Measurements from ENCODE around the gene ZNRF3.
"Not testable (repeated sequence)": the region's sequence is repeated elsewhere in the genome, so short reads cannot be mapped to it uniquely, and the experiment has no call there.

Gene ZNRF3

DNA sequence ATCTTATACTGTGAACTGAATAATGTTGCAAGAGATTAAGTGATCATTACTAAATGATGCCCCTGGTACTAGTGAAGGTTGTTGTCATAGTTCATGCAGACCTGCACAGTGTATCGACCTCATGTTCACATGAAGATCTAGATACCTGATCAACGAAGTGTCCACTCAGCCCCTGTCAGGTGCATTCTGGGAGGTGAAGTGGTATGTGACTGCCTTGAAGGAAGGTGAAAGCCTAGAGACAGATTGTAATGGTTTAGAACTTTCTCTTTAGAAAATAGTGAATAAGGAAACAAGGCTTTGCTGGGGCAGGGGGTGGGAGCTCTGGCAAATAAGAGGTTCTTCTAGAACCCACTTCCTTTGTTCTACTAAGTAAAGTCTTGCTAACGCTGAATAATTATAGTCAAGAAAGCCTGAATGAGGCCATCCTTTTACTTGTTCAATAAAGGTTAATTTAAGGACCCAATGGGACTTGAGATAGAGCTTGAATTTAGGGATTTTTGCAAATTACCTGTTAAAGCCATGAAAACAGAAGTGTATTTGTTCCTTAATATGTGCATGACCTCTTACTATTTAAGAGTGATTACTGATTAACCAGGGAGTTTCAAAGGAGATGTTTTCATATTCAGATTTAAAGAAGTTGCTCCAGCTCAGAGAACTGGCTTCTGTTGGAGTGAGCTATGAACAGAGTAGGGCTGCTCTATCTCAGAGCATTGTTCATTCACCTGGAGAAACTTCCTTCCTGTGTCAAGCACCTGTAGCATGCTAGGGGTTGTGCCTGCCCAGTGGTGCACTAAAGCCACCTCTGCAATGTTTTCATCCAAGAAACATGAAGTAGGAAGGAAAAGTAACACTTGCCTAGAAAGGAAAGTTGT lies 132.9 kb downstream of the ZNRF3 start:
- no peak for DNase-seq

DNA sequence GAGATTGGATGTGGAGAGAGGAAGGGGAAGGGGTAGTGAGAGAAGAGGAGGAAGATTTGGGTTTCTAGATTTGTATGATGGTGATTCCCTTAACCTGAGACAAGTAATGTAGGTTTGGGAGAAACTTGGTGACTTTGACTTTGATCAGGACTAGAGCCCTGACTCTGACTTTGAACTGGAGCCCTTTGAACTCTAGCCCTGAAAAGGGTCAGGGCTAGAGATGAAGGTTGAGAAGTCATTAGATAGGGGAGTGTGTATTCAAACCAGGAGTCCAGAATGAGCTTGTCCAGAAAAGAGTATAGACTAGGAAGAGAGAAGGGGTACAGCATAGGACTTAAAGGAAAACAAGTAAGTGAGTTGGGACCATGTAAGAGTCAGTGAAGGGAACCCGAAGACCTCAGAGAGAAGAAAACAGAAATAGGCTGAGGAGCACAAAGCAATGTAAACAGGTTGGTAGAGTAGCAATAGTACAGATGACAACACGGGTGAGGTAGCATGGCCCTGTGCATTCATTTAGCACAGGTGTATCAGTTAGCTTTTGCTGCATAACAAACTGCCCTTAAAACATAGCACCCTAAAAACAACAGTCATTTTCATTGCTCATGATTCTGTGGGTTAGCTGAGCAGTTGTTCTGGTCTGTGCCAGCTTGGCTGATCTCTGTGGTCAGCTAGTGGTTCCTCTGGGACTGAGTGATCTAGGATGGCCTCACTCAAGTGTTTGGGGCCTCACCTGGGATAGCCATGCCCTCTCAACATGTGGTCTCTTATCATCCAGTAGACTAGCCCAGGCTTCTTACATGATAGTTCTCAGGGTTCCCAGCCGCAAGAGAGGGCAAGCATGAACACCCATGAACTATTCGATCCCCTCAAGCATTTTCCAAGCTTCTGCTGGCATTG lies 135.2 kb downstream of the ZNRF3 start:
- no peak for DNase-seq

DNA sequence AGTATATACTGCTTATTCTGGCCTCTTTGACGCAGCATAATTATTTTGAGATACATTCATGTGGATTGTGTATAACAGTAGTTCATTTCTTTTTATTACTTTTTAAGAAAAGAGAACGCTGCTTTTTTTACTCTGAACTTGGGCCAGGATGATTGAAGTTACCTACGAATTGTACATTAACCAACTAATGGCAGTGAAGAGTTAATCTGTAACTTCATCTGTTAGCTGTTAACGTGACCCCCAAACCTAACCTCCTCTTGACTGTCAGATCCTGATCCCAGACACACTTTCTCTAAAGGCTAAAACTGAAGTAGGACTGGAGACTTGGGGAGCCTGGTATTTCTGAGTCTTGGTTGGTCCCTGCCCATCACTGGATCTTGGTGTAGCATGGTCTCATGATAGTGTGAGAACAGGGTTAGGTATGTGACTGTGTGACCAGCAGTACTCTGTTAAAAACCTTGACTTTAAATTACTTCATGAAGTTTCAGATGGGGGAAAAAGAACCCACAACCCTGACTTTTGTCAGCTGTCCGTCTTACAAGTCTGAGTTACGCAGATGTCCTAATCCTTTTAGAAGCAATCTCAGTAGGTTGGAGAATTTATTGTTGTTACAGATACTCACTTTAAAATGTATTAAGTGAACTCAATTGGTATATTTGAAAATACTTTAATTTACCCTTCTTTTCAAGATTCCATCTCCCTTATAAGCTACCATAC lies 138.9 kb downstream of the ZNRF3 start:
- no peak for DNase-seq

DNA sequence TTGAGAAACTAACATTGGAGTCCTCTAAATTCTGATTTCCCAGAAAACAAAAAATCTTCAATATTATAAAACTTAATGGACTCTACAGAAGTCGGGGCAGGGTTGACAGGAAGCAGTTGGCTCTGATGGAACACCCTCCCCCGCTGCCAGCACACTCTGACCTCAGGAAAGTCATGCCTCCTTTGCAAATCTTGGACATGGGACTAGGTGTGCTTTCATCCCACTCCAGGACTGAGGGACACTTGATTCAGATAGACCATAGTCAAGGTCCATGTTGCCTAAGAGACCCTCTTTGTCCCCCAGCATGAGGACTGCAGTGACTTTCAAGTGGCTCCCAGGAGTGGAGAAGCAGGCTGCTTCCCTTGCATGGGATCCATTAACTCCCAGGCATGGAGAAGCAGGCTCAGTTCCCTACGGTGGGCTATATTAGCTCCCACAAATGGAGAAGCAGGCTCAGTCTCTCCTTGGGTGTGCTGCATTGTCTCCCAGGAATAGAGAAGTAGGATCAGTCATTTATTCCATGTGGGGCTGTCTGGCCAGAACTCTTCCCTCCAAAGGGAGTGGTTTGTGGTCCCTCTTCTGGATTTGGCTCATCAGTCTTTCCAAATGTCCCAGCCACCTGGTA lies 139.9 kb downstream of the ZNRF3 start:
- no peak for DNase-seq

DNA sequence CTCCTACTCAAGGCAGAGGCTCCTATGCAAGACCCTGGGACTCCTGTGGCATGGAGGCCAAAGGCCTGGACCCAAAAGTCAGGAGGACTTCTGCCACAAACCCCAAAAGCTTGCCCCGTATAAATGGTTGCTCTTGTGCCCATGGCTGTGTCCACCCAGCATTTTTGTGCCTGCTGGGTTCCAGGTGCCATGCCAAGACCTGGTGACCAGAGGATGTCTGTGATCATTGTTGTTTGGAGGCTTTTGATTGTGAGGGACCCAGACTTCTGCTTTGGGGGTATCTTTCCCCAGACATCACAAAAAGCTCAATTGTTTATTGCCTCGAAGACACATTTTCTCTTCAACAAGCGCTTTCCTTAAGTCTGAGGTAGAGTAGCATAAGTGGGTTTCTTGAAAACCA lies 143.2 kb downstream of the ZNRF3 start:
- no peak for DNase-seq

DNA sequence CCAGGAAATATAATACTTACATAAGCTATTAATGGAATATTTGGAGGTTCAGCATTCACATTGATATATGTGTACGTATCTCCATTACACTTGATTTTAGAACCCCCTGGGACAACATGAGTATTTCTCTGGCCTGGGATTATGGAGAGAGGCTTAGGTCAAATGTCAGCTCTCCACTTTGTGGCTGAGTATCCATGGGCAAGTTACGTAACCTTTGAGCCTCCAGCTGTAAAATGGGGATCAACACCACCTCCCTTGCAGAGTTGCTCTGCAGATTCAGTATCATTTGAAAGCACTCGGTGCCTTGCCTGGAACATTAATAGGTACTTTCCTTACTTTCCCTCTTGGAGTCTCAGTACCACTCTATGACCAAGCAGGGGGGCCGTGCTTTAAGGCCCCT lies 145.1 kb downstream of the ZNRF3 start:
- DNase-seq = no peak

DNA sequence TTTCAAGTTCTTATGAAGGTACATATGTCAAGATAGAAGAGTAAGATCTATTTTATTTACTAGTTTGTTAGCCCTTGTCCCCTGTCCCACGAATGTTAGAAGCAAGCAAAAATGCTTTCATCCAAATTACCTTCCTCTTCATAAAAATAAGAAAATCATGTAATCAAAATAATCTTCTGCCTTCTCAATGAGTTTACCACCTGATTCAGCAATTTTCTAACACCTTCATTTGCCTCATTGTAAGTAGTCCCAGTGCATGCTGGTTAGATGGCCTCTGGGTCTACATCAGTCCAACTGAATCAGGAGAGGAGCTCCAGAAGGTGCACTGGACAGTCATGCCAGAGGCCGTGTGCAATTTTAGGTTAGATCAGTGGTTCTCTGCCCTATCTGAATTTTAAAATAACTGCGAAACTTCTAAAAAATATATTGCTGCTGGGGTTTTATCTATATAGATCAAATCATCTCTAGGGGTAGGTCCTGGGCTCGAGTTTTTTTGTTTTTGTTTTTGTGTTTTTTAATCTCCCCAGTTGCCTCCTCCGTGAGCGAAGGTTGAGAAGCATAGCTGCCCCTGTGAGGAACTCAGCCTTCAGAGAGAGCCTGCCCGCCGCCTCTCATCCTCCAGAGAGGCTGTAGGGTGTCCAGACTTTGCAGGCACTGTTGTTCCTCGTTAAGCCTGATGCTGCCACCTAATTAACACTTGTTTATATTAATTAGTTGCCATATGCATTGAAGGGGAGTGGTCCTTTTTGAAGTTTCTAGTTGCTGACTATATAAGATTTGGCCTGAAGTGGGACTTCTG lies 146.0 kb downstream of the ZNRF3 start:
- DNase-seq = no peak

DNA sequence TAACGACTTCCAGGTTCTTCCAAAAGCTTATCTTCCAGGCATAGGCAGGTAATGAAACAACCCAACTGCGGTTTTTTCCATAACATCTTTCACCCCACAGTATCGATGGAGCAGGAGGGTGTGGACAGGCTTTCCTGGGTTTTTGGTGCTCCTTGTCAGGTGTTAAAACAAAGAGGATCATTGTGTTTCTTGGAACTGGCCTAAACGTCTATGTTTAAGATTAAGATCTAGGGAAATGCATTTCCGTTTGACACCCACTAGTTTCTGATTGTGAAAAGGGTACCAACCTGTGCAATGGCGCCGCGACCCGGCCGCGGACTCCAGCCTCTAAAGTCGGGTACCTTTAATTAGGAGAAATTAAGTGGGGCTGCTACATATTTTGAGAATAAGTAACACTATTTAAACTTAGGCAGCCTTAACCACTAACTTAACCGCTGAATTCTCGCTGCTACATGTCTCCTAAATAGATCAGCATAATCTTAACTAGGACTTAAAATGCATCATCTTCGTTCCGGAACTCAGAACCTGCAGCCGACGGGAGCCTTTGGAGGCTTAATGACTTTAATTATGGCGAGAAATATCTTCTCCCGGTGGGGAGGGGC lies 146.7 kb downstream of the ZNRF3 start:
- peak; percentile 59 for DNase-seq

DNA sequence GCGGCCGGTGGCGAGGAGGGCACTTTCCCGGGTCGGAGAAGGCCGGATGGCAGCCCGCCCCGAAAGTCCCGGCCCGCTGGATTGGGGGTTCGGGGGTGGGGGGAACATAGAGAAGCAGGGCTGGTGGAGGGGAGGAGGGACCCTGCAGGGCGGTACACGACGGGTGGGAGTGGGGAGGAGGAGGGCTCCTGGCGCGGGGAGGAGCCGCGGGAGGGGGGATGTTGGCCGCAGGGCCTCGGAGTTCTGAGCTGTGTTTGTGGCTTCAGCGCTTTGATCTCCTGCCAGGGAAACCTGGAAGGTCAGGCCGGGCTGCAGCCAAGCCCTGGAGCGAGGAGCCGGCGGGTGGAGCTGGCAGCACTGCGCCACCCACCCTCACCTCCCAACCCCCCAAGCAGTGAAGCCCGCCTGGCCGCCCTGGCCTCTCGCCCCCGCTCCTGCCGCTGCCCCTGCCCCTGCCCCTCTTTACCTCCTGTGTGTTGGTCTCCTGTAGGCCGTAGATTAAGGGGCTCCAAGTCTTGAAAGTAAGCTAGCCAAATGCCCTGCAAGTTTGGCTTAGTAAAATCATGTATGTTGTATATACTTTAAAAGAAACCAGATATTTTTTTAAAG lies 147.3 kb downstream of the ZNRF3 start:
- no peak for DNase-seq

DNA sequence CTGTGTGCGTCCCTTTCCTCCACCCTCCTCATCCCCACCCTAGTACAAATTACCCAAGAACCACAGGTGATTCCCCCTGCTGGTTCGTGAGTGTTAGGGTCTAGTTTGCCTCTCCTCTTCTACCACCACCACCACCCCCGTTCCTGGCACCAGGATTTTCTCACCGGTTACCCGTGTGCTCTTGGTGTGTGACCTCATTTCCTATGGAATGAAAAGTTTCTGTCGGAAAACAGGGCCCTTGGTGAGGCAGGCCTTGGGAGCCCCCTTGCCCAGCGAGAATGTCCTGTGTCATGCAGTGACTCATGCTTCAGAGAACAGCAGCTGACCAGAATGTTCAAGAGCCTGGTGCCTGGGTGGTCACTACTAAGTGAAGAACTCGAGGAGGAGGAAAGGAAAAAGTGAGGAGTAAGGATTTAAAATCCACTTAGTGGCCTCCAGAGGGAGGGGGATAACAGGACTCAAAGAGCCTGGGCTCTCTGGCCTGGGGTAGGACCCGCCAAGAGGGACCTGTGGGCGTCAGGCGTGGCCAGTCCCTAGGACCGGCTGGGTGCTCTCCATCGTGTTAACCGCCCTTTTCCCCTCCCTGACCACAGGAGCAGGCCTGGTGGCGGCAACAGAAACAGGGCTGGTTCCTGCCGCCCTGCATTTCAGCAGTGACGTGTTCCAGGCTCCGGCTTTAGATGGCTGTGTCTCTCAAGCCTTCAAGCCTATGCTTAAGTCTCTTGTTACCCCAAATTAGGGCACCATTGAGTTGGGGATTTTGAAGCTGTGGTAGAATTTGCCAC lies 148.0 kb downstream of the ZNRF3 start:
- no peak for DNase-seq

DNA sequence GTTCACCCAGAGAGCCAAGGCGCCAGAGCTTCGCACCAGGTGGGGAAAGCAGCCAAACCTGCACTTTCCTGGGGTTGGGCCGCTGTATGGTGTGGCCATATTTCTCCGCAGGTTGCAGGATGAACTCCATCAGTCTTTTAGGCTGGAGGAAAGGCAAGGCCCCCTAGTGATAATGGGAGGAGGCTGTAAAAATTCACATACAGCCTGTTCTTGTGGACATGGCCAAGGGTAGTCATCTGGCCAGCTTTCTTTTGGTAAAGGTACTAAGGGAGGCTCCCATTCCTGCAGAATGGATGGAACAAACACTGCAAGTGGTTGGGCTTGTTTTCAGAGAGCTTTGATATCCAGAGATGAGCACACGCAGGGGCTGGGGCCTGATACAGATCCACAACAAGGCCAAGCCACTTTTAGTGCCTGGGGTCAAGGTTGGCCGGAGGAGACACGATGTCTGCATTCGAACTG lies 148.7 kb downstream of the ZNRF3 start:
- no peak for DNase-seq

DNA sequence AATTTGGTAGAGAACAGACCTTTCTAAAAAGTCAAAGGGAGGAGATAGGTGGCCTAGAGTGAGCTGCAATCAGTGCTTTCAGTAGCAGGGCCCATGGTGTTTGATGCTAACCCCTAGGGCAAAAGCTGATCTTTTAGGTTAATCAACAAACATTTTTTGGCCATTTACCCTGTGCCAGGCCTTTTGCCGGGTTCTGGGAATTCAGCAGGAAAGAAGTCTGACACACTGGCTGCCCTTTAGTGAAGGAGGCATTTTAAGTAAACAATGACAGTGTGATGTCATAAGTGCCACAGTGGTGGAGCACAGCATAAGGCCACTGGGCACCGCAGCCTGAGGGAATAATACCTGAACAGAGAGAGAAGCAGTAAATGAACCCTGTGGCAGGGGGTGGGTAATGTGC lies 149.2 kb downstream of the ZNRF3 start:
- DNase-seq = no peak

DNA sequence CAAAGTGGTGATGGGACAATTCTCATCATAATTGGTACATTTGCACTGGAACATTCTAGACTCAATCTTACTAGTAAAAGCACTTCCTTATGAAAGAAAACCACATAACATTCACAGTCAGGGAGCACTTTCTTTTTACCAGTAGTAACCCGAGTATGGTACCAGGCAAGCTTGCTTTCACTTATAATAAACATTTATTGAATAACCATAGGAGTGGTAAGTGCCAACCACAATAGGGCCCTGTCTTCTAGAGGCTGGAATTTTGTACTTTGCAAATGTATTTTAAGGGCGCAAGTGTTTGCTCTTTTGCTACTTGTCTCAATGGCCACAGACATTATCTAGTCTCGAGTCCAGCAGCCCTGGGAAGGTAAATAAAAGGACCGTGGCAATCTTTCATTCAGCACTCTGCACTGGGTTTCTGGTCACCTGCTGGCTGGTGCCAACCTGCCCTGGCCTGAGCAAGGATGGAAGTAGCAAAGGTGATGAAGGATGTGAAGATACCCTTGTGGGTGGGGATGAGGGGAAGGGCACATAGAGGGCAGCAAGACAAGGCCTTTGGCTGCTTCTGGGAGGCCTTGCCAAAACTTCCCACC lies 154.1 kb downstream of the ZNRF3 start:
- DNase-seq = no peak

DNA sequence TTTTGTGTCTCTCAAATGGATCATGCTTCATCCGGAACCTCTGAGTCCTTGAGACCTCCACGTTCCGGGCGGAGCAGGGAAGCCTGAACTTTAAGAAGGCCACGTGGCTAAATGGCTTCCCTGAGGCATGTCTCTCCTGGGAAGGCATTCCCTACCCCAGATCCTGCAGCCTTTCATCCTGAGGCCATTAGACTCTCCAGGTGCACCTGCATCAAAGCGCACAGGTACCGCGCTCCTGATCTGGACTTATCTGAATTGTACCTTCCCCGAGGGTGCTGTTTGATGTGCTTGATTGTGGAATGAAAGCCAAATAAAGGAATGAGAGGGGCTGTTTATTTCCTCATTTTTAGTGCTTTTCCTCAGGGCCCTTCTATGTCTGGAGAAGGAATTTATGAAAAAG lies 155.8 kb downstream of the ZNRF3 start:
- DNase-seq = no peak

DNA sequence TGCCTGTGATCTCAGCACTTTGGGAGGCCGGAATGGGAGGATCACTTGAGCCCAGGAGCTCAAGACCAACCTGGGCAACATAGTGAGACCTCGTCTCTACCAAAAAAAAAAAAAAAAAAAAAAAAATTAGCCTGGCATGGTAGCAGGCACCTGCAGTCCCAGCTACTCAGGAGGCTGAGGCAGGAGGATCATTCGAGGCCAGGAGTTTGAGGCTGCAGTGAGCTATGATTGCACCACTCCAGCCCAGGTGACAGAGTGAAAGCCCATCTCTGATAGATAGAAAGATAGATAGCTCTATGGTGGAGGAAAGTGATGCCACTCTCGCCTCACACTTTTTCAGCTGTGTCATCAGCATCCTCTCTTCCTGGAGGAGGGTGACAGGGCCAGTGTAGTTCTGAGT lies 156.3 kb downstream of the ZNRF3 start:
- DNase-seq = not testable (repeated sequence)

DNA sequence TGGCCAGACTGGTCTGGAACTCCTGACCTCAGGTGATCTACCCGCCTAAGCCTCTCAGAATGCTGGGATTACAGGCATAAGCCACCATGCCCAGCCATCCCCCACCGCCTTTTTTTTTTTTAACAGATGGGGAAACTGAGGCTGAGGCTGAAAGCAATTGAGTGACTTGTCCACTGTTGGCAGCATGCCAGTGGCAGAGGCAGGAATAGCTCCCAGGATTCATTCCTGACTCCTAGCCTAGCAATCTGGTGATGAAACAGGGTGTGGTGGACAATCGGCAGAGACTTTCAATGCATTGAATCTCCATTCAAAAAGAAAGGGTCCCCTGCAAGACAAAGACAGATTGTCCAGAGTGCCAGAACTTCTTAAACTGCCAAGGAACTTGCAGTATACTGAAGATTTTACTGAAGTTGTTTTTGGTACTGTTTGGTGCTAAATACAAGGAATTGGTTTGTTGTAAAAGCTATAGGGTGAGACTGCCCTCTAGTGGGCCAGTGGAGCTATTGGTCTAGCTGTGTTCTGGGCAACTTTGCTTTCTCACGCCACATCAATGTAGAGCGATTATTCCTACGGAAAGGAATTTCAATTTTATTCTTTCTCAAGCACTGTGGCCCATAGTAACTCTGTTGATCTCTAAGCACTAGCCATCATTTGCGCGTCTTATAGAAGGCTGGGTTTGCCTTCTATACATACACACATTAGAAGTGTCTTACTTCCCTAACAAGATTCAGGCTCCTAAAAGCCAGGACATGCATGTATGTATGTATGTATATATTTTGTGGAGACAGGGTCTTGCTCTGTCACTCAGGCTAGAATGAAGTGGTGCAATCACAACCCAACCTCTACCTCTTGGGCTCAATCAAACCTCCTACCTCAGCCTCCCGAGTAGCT lies 157.3 kb downstream of the ZNRF3 start:
- DNase-seq = peak; percentile 16

DNA sequence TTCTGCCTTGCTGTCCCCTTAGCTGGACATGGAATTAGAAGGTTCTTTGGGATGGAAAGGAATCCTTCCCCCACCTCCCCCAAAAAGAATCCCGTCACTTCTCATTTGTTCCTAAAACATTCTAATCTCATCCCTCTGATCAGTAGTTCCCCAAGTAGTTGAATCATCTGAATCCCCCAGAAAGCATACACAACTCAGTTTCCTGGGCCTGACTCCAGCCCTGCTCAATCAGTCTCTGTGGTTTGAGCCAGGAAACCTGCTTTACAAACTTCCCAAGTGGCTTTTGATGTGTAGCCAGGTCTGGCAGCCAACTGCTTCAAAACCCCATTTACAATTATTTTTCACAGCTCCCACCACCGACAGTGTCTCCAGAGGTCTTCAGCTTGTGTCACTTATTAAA lies 158.0 kb downstream of the ZNRF3 start:
- DNase-seq = no peak

DNA sequence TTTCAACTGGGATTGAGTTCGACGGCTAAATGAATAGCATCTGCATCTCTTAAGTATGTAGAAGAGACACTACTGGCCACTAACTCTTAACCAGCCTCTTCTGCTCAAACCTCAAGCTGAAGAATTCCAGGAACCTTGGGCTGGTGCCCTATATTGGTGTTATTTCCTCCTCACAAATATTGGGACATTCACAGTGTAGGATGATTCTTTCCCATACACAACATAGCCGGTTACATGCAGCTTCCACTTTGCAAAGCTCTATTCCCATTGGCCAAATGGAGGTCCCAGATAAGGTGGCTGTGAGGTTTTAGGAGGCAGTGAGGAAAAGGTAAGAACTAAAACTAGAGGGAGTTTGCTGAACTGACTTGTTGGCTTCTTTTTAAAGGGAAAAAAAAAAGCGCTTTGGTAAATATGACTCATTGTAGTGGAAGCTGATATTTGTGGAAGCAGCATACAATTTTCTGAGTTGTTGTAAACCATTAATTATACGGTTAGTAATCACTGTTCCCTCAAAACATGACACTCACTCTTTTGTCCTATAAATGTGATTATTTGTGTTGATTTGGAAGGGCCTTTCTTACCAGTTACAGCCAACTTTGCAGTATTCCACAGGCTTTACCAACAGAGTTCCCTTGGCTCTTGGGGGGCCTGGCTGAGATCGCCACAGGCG lies 160.7 kb downstream of the ZNRF3 start:
- no peak for DNase-seq

All from NCI-H526 treated with DMSO at 0.1 percent for 48 hours (cell line).